ENCODE results near the gene MROH8.

- no peak for TF ChIP-seq CTCF (IDR thresholded peaks at IDR 0.05)
- TF ChIP-seq POLR2AphosphoS5 (IDR thresholded peaks at IDR 0.05), result no peak
- TF ChIP-seq EP300 (IDR thresholded peaks at IDR 0.05), result no peak
These were observed 103.2 kb downstream of the MROH8 start for GRCh38 chr20:37075932-37076685.

Measured in gastroesophageal sphincter (tissue), 3 donors.